ENCODE measurements around the gene DHX16.

DNA sequence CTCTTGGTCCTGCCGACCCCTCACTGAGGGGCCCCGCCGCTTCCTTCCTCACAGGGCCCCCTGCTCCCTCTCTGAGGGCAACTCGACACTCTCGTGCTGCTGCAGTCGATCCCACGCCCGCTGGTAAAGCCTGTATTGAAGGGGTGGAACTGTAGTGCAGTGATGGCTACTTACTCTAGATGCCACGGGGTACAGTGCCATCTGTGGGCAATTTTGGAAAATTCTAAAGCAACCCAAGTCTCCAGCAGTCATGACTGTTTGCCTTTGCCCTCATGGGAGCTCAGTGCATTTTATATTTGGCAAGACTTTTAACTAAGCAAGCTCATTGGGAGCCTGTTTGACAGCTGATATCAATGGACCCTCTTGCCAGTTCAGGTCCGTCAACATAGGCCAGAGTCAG lies 32.3 kb downstream of the DHX16 start:
- no peak for TF ChIP-seq POLR2AphosphoS5 (IDR thresholded peaks at IDR 0.05; ENCODE audit: low read depth)
- TF ChIP-seq, protein P1, sequence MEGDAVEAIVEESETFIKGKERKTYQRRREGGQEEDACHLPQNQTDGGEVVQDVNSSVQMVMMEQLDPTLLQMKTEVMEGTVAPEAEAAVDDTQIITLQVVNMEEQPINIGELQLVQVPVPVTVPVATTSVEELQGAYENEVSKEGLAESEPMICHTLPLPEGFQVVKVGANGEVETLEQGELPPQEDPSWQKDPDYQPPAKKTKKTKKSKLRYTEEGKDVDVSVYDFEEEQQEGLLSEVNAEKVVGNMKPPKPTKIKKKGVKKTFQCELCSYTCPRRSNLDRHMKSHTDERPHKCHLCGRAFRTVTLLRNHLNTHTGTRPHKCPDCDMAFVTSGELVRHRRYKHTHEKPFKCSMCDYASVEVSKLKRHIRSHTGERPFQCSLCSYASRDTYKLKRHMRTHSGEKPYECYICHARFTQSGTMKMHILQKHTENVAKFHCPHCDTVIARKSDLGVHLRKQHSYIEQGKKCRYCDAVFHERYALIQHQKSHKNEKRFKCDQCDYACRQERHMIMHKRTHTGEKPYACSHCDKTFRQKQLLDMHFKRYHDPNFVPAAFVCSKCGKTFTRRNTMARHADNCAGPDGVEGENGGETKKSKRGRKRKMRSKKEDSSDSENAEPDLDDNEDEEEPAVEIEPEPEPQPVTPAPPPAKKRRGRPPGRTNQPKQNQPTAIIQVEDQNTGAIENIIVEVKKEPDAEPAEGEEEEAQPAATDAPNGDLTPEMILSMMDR (conservative IDR thresholded peaks at IDR 0.05; ENCODE audit: low read depth in 2 of 2) = no peak
- no peak for TF ChIP-seq EZH2 (IDR thresholded peaks at IDR 0.05; ENCODE audit: low read depth, unreplicated experiment)
- TF ChIP-seq NANOG (IDR thresholded peaks at IDR 0.05; ENCODE audit: borderline replicate concordance) = no peak
- TF ChIP-seq EZH2phosphoT487 (IDR thresholded peaks at IDR 0.05; ENCODE audit: unreplicated experiment) = no peak
- no peak for TF ChIP-seq ZNF114 (CRISPR knock-in tag; IDR thresholded peaks at IDR 0.05)
- no peak for TF ChIP-seq REST (IDR thresholded peaks at IDR 0.05; ENCODE audit: unreplicated experiment)
- TF ChIP-seq CREB1 (CRISPR knock-in tag; IDR thresholded peaks at IDR 0.05; ENCODE audit: low read depth) = no peak
- TF ChIP-seq, protein P2, sequence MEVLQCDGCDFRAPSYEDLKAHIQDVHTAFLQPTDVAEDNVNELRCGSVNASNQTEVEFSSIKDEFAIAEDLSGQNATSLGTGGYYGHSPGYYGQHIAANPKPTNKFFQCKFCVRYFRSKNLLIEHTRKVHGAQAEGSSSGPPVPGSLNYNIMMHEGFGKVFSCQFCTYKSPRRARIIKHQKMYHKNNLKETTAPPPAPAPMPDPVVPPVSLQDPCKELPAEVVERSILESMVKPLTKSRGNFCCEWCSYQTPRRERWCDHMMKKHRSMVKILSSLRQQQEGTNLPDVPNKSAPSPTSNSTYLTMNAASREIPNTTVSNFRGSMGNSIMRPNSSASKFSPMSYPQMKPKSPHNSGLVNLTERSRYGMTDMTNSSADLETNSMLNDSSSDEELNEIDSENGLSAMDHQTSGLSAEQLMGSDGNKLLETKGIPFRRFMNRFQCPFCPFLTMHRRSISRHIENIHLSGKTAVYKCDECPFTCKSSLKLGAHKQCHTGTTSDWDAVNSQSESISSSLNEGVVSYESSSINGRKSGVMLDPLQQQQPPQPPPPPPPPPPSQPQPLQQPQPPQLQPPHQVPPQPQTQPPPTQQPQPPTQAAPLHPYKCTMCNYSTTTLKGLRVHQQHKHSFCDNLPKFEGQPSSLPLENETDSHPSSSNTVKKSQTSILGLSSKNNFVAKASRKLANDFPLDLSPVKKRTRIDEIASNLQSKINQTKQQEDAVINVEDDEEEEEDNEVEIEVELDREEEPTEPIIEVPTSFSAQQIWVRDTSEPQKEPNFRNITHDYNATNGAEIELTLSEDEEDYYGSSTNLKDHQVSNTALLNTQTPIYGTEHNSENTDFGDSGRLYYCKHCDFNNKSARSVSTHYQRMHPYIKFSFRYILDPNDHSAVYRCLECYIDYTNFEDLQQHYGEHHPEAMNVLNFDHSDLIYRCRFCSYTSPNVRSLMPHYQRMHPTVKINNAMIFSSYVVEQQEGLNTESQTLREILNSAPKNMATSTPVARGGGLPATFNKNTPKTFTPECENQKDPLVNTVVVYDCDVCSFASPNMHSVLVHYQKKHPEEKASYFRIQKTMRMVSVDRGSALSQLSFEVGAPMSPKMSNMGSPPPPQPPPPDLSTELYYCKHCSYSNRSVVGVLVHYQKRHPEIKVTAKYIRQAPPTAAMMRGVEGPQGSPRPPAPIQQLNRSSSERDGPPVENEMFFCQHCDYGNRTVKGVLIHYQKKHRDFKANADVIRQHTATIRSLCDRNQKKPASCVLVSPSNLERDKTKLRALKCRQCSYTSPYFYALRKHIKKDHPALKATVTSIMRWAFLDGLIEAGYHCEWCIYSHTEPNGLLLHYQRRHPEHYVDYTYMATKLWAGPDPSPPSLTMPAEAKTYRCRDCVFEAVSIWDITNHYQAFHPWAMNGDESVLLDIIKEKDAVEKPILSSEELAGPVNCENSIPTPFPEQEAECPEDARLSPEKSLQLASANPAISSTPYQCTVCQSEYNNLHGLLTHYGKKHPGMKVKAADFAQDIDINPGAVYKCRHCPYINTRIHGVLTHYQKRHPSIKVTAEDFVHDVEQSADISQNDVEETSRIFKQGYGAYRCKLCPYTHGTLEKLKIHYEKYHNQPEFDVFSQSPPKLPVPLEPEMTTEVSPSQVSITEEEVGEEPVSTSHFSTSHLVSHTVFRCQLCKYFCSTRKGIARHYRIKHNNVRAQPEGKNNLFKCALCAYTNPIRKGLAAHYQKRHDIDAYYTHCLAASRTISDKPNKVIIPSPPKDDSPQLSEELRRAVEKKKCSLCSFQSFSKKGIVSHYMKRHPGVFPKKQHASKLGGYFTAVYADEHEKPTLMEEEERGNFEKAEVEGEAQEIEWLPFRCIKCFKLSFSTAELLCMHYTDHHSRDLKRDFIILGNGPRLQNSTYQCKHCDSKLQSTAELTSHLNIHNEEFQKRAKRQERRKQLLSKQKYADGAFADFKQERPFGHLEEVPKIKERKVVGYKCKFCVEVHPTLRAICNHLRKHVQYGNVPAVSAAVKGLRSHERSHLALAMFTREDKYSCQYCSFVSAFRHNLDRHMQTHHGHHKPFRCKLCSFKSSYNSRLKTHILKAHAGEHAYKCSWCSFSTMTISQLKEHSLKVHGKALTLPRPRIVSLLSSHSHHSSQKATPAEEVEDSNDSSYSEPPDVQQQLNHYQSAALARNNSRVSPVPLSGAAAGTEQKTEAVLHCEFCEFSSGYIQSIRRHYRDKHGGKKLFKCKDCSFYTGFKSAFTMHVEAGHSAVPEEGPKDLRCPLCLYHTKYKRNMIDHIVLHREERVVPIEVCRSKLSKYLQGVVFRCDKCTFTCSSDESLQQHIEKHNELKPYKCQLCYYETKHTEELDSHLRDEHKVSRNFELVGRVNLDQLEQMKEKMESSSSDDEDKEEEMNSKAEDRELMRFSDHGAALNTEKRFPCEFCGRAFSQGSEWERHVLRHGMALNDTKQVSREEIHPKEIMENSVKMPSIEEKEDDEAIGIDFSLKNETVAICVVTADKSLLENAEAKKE (CRISPR knock-in tag; IDR thresholded peaks at IDR 0.05) = no peak
- TF ChIP-seq STAT1 (IDR thresholded peaks at IDR 0.05; ENCODE audit: unreplicated experiment) = no peak
- TF ChIP-seq JUNB (IDR thresholded peaks at IDR 0.05; ENCODE audit: unreplicated experiment) = no peak
- no peak for TF ChIP-seq ZNF331 (CRISPR knock-in tag; IDR thresholded peaks at IDR 0.05; ENCODE audit: low read depth)

All from GM23338 (cell line).